M059J (cell line): Measurements from ENCODE around the gene DNAH12. TPM values are rescaled to one million over a fixed set of nuclear protein-coding genes. Genes with fewer than 3 reads are reported as not detected.
"Not testable (repeated sequence)": the region's sequence is repeated elsewhere in the genome, so short reads cannot be mapped to it uniquely, and the experiment has no call there.

Source experiments
- DNase-seq: peaks from one replicate; pipeline ENCODE4 v3.0.0-alpha.2; 2012; ENCODE audit warnings: low read depth
- total RNA-seq: library from RNA; depleted of rRNA; stranded (reverse); fragments of >200 nt; shearing (Covaris generic); gene quantifications from 2 replicates; pipeline ENCODE4 v1.2.3, GENCODE V29; 2014

DNAH12 gene
- total RNA-seq, 1 experiment from 2014 or later: 0.47 TPM

GRCh38 chr3:57545636-57546268 lies 1.6 kb upstream of the DNAH12 start:
- no peak for DNase-seq

- DNase-seq: no peak
Observed at GRCh38 chr3:57538465-57538864, 5.7 kb downstream of the DNAH12 start.

DNA sequence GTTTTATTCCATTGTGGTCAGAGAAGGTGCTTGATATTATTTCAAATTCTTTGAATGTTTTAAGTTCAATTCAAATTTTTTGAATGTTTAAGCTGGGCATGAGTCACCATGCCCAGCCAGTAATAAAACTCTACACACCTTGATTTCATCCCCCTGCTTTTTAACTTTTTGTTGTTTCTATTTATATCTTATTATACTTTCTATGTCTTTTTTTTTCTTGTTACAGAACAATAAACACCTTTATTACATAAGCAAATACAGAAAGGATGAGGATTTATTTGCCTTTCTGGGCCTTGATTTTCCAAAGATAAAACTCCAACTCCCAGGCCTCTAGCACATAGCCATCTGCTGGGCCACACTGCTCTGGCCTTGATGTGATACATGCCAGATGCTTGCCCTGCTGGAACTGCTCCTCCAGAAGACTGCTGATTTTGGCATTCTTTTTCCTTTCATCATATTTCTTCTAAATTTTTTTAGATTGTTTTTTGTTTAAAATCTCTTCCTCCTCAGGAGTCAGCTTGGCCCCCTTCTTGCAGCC lies 14.0 kb downstream of the DNAH12 start:
- no peak for DNase-seq

DNA sequence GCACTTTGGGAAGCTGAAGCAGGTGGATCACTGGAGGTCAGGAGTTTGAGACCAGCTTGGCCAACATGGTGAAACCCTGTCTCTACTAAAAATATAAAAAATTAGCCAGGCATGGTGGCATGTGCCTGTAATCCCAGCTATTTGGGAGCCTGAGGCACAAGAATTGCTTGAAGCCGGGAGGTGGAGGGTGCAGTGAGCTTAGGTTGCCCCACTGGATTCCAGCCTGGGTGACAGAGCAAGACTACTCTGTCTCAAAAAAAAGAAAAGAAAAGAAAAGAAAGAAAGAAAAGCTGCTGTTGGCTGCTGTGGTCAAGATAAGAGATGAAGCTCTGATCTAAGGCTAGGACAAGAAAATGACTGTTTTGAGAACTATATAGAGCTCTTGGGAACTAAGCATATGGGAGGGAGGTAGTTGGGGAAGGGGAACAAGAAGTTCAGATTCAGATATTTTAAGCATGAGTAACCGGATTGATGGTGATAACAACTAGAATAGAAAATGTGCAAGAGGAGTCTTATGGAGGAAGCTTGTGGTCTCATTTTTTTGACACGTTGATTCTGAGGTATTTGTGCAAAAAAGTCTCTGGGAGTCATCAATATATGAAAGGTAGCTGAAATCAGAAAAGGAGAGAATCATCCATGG lies 25.7 kb downstream of the DNAH12 start:
- peak; percentile 68 for DNase-seq

DNA sequence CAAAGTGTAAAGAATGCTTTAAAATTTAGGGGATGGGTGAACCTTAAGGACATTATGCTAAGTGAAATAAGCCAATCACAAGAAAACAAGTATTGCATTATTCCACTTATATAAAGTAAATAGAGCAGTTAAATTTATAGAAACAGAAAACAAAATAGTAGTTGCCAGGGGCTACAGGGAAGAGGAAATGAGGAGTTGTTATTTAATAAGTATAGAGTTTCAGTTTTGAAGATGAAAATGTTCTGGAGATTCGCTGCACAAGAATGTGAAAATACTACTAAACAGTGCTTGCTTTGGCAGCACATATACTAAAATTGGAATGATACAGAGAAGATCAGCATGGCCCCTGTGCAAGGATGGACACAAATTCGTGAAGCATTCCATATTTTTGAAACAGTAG lies 32.0 kb downstream of the DNAH12 start:
- peak; percentile 50 for DNase-seq

DNA sequence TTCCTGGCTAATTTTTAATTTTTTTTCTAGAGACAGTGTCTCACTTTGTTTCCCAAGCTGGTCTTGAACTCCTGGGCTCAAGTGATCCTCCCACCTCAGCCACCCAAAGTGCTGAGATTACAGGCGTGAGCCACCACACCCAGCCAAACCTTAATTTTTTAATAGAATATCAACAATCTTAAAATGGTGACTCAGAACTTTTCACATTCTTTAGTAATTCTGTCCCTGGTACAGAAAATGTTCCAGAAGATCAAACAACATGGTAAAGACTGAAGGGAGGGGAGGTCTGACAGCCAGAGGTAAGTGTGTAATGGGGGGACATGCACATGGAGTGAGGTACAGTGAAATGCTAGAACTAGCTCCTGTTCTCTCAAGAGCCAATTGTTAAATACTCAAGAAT lies 38.2 kb downstream of the DNAH12 start:
- no peak for DNase-seq

- DNase-seq: no peak
Observed at GRCh38 chr3:57500506-57500905, 43.6 kb downstream of the DNAH12 start.

- no peak for DNase-seq
Observed at GRCh38 chr3:57497904-57498303, 46.2 kb downstream of the DNAH12 start.

DNA sequence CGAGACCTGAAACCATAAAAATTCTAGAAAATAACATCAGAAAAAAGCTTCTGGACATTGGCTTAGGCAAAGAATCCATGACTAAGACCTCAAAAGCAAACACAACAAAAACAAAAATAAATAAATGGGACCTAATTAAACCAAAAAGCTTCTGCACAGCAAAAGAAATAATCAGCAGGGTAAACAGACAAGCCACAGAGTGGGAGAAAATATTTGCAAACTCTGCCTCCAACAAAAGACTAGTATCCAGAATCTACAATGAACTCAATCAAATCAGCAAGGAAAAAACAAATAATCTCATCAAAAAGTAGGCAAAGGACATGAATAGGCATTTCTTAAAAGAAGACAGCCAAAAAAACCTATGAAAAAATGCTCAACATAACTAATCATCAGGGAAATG lies 59.6 kb downstream of the DNAH12 start:
- peak; percentile 27 for DNase-seq

GRCh38 chr3:57477193-57477592 lies 67.0 kb downstream of the DNAH12 start:
- DNase-seq: not testable (repeated sequence)

- peak; percentile 7 for DNase-seq
Observed at GRCh38 chr3:57464801-57465200, 79.3 kb downstream of the DNAH12 start.

- peak; percentile 58 for DNase-seq
Observed at GRCh38 chr3:57464011-57464410, 80.1 kb downstream of the DNAH12 start.

DNA sequence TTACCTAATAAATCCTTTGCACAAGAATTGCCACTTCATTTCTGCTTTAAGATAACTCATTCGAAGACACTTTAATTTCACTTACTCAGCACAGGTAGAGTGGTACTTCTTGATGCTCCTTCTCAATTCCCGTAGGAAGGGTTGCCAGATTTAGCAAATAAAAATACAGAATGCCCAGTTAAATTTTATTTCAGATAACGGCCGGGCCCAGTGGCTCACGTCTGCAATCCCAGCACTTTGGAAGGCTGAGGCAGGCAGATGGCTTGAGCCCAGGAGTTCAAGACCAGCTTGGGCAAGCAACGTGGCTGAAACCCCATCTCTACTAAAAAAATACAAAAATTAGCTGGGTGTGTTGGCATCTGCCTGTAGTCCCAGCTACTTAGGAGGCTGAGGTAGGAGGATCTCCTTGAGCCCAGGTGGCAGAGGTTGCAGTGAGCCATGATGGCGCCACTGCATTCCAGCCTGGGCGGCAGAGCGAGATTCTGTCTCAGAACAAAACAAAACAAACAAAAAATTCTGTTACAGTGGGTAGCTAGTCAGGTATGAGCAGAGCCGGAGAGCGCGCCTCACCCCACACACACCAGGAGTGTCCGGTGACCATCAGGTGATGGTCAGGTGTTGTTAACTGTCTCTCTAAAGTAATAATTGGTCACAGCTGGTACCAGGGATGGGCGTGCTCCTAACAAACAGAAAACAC lies 92.8 kb downstream of the DNAH12 start:
- DNase-seq: no peak

DNA sequence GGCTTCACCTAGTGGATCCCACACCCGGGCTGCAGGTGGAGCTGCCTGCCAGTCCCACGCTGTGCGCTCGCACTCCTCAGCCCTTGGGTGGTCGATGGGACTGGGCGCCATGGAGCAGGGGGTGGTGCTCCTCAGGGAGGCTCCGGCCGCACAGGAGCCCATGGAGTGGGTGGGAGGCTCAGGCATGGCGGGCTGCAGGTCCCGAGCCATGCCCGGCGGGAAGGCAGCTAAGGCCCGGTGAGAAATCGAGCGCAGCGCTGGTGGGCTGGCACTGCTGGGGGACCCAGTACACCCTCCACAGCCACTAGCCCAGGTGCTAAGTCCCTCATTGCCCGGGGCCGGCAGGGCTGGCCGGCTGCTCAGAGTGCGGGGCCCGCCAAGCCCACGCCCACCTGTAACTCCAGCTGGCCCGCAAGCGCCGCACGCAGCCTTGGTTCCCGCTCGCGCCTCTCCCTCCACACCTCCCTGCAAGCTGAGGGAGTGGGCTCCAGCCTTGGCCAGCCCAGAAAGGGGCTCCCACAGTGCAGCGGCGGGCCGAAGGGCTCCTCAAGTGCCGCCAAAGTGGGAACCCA lies 94.8 kb downstream of the DNAH12 start:
- not testable (repeated sequence) for DNase-seq

DNA sequence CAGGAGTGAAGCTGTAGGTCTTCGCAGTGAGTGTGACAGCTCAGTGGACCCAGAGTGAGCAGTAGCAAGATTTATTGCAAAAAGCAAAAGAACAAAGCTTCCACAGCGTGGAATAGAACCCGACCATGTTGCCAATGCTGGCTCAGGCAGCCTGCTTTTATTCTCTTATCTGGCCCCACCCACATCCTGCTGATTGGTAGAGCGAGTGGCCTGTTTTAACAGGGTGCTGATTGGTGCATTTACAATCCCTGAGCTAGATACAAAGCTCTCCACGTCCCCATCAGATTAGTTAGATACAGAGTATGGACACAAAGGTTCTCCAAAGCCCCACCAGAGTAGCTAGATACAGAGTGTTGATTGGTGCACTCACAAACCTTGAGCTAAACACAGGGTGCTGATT lies 95.7 kb downstream of the DNAH12 start:
- not testable (repeated sequence) for DNase-seq

DNA sequence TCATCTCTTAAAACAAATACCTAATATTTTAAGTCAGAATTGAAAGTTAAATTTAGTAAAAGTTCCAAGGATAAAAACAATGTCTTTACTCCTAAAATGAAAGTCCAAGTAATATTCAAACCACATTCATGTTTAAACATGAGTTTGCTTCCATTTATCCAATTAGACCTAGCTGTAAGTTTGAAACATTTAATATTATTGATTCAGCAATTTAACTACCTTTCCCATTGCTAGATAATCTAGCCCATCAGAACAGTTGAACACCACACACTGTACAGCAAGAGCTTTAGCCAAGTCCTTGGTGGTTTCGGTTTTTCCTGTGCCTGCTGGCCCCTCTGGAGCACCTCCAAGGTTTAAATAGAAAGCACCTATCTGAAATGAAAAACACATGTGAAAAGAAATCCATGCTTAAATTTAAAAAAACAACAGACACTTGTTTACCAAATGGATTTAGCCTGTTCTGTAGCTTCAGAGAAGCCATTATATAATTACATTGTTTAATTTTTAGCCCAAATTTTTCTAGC lies 97.8 kb downstream of the DNAH12 start:
- peak; percentile 69 for DNase-seq

- no peak for DNase-seq
Observed at GRCh38 chr3:57444469-57444868, 99.7 kb downstream of the DNAH12 start.

- not testable (repeated sequence) for DNase-seq
Observed at GRCh38 chr3:57440144-57440543, 104.0 kb downstream of the DNAH12 start.

DNA sequence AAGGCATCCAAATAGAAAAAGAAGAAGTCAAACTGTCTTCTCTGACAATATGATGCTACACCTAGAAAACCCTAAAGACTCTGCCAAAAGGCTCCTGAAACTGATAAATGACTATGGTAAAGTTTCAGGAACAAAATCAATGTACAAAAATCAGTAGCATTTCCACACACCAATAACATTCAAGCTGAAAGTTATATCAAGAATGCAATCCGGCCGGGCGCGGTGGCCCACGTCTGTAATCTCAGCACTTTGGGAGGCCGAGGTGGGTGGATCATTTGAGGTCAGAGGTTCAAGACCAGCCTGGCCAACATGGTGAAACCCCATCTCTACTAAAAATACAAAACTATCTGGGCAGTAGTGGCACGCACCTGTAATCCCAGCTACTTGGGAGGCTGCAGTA lies 105.7 kb downstream of the DNAH12 start:
- DNase-seq: not testable (repeated sequence)

DNA sequence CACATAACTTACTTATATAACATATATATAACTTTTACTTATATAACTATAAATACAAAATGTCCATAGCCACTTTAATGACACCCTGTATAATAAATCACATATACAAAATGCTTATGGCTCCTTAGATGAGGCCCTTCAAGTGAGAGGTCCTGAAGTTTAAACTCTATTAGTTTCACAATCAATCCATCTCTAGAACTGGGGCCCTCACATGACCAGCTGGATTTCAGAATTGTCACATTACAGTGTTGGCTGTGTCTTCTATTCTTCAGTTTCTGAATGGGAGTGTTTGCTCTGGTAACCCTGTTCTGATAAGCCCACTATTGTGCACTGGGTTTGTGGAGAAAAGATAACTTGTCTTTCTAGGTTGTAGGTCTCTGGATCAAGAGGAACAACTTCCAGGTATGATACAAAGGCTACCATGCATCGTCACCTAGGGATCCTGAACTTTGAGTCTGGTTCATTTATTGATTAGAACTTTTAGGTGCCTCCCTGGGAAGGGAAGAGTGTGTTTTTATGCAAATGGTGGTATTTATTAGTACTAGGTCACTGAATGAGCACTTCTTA lies 107.9 kb downstream of the DNAH12 start:
- no peak for DNase-seq

- DNase-seq: peak; percentile 51
Observed at GRCh38 chr3:57434041-57434440, 110.1 kb downstream of the DNAH12 start.

- DNase-seq: no peak
Observed at GRCh38 chr3:57423335-57423734, 120.8 kb downstream of the DNAH12 start.
